ENCODE data around the gene HHIPL1.

GRCh38 chr14:99666533-99666932, 21.6 kb downstream of the HHIPL1 start:
- no peak for TF ChIP-seq CTCF (conservative IDR thresholded peaks at IDR 0.05; ENCODE audit: low read depth, low read length)
- TF ChIP-seq EZH2 (IDR thresholded peaks at IDR 0.05; ENCODE audit: borderline replicate concordance, low read depth, low read length, poor library complexity, severe bottlenecking), result no peak

Data from A673 (cell line).